Suprapubic skin (tissue), 4 donors: ENCODE results near the gene SMIM11. TPM values are rescaled to one million over a fixed set of nuclear protein-coding genes. Genes with fewer than 3 reads are reported as not detected.

Experiments
- DNase-seq, 2 donors: peaks; one replicate each; pipeline ENCODE4 v3.0.0-alpha.2; 2019; ENCODE audit warnings: low spot score in 2 of 2
- H3K27ac ChIP-seq: fragments of 200-600 bp; sonication (generic); one replicate; pipeline ENCODE4 v1.5.1; 2019
- H3K27me3 ChIP-seq: fragments of 200-600 bp; sonication (generic); one replicate; pipeline ENCODE4 v1.5.1; 2019
- H3K36me3 ChIP-seq: fragments of 200-600 bp; sonication (generic); one replicate; pipeline ENCODE4 v1.5.1; 2019
- H3K4me1 ChIP-seq: fragments of 200-600 bp; sonication (generic); one replicate; pipeline ENCODE4 v1.5.1; 2019
- H3K4me3 ChIP-seq: fragments of 200-600 bp; sonication (generic); one replicate; pipeline ENCODE4 v1.5.1; 2019; ENCODE audit warnings: mild to moderate bottlenecking
- H3K9me3 ChIP-seq: fragments of 200-600 bp; sonication (generic); one replicate; pipeline ENCODE4 v1.5.1; 2019
- CTCF ChIP-seq, 2 donors: fragments of 200-600 bp in 1 of 2; fragments of 450-650 bp in 1 of 2; sonication (generic) in 1 of 2; IDR thresholded peaks; one replicate each; pipeline ENCODE4 v1.5.1; 2016 to 2019; ENCODE audit warnings: antibody characterized with exemption in 2 of 2, mild to moderate bottlenecking in 1 of 2, moderate library complexity in 1 of 2
- EP300 ChIP-seq: sonication (generic); formaldehyde crosslinking; IDR thresholded peaks from one replicate; pipeline ENCODE4 v1.6.1; 2017; ENCODE audit warnings: antibody characterized with exemption
- POLR2A ChIP-seq, 2 donors: fragments of 450-650 bp; IDR thresholded peaks; one replicate each; pipeline ENCODE4 v1.6.1; 2017; ENCODE audit warnings: antibody characterized with exemption in 2 of 2, mild to moderate bottlenecking in 2 of 2, moderate library complexity in 2 of 2
- POLR2AphosphoS5 ChIP-seq, 3 donors: sonication (generic); formaldehyde crosslinking; IDR thresholded peaks; one replicate each; pipeline ENCODE4 v1.6.1; 2017; ENCODE audit warnings: antibody characterized with exemption in 3 of 3
- WGBS: methylation state at CpG from one replicate; pipeline ENCODE4 v1.1.5; 2018; 5-methylcytosine and 5-hydroxymethylcytosine counted together
- total RNA-seq, 4 donors: library from RNA; depleted of rRNA; stranded (reverse); fragments of >200 nt; gene quantifications; one replicate each; pipeline ENCODE4 v1.1.0, GENCODE V29; 2016

Gene SMIM11
- total RNA-seq, 4 donors from 2014 or later: 2.5 to 24.3 (median 5.1) TPM

- H3K27ac ChIP-seq: no peak overlapping the region
- no peak overlapping the region for H3K4me3 ChIP-seq
- TF ChIP-seq CTCF (IDR thresholded peaks at IDR 0.05) (no peak), POLR2A (IDR thresholded peaks at IDR 0.05) (no peak), POLR2AphosphoS5 (IDR thresholded peaks at IDR 0.05) (no peak), EP300 (no peak)
- DNase-seq: peak in 1 of 2 donors; percentile 77
- peaks cover 4% of the 10 kb centered on the region for H3K4me1 ChIP-seq
- H3K27me3 ChIP-seq: no peaks in the 10 kb centered on the region
- no peaks in the 10 kb centered on the region for H3K36me3 ChIP-seq
- 66% methylated on average over 6 of the region's 6 CpGs for WGBS
- no peaks in the 10 kb centered on the region for H3K9me3 ChIP-seq
Measured at GRCh38 chr21:34335316-34335715, 40.0 kb upstream of the SMIM11 start.

GRCh38 chr21:34336245-34336644 lies 39.1 kb upstream of the SMIM11 start:
- no peak overlapping the region for H3K27ac ChIP-seq
- no peaks in the 10 kb centered on the region for H3K27me3 ChIP-seq
- no peak overlapping the region for H3K4me3 ChIP-seq
- TF ChIP-seq POLR2AphosphoS5 (IDR thresholded peaks at IDR 0.05) (no peak), POLR2A (IDR thresholded peaks at IDR 0.05) (no peak), EP300 (no peak), CTCF (IDR thresholded peaks at IDR 0.05) (no peak)
- peak in 1 of 2 donors; percentile 32 for DNase-seq
- WGBS: 60% methylated on average over 5 of the region's 5 CpGs
- H3K9me3 ChIP-seq: no peaks in the 10 kb centered on the region
- no peaks in the 10 kb centered on the region for H3K36me3 ChIP-seq
- peaks cover 4% of the 10 kb centered on the region for H3K4me1 ChIP-seq

- Histone ChIP-seq H3K4me3 (no peak overlapping the region), H3K27me3 (no peaks in the 10 kb centered on the region), H3K27ac (no peak overlapping the region), H3K4me1 (peaks cover 4% of the 10 kb centered on the region), H3K36me3 (no peaks in the 10 kb centered on the region), H3K9me3 (no peaks in the 10 kb centered on the region)
- WGBS: 71% methylated on average over 12 of the region's 13 CpGs
- no peak for TF ChIP-seq CTCF (IDR thresholded peaks at IDR 0.05)
- no peak for TF ChIP-seq POLR2AphosphoS5 (IDR thresholded peaks at IDR 0.05)
- no peak for TF ChIP-seq POLR2A (IDR thresholded peaks at IDR 0.05)
- TF ChIP-seq EP300: no peak
- DNase-seq: peak in 1 of 2 donors; percentile 45
Measured at GRCh38 chr21:34336756-34337391, 38.4 kb upstream of the SMIM11 start.

- DNase-seq: peak in 1 of 2 donors; percentile 55
- Histone ChIP-seq H3K27me3 (no peaks in the 10 kb centered on the region), H3K27ac (no peak overlapping the region), H3K9me3 (no peaks in the 10 kb centered on the region), H3K4me3 (no peak overlapping the region), H3K4me1 (peaks cover 4% of the 10 kb centered on the region), H3K36me3 (no peaks in the 10 kb centered on the region)
- TF ChIP-seq POLR2A (IDR thresholded peaks at IDR 0.05) (no peak), EP300 (no peak), POLR2AphosphoS5 (IDR thresholded peaks at IDR 0.05) (no peak), CTCF (IDR thresholded peaks at IDR 0.05) (no peak)
- WGBS: 55% methylated on average over 6 of the region's 6 CpGs
Measured at GRCh38 chr21:34337741-34338140, 37.6 kb upstream of the SMIM11 start.

GRCh38 chr21:34338226-34338625 lies 37.1 kb upstream of the SMIM11 start:
- peaks cover 4% of the 10 kb centered on the region for H3K4me1 ChIP-seq
- no peak overlapping the region for H3K27ac ChIP-seq
- H3K4me3 ChIP-seq: no peak overlapping the region
- DNase-seq: peak in 1 of 2 donors; percentile 53
- TF ChIP-seq POLR2A (IDR thresholded peaks at IDR 0.05): no peak
- no peak for TF ChIP-seq POLR2AphosphoS5 (IDR thresholded peaks at IDR 0.05)
- no peak for TF ChIP-seq EP300
- no peak for TF ChIP-seq CTCF (IDR thresholded peaks at IDR 0.05)
- H3K9me3 ChIP-seq: no peaks in the 10 kb centered on the region
- no peaks in the 10 kb centered on the region for H3K27me3 ChIP-seq
- H3K36me3 ChIP-seq: no peaks in the 10 kb centered on the region
- 93% methylated on average over 8 of the region's 8 CpGs for WGBS
